ENCODE measurements around the gene NTM.

NTM gene

GRCh38 chr11:131827430-131827829 is 457.0 kb downstream of the NTM start:
- no peak overlapping the region for H4K8ac ChIP-seq (ENCODE audit: low read depth, low read length)

GRCh38 chr11:131829725-131830124 is 459.3 kb downstream of the NTM start:
- no peak overlapping the region for H2BK5ac ChIP-seq (ENCODE audit: low read length)
- WGBS (ENCODE audit: extremely low coverage, insufficient coverage, low lambda C conversion rate) = no CpG with 5 or more reads among the region's 1 CpG
- no peak overlapping the region for H3K56ac ChIP-seq (ENCODE audit: low read length)
- no peaks in the 10 kb centered on the region for H3K79me1 ChIP-seq (ENCODE audit: low read length)
- H3K79me2 ChIP-seq (ENCODE audit: control insufficient read depth, insufficient read depth, low read length) = no peaks in the 10 kb centered on the region
- no peak overlapping the region for H3K27ac ChIP-seq (ENCODE audit: low read depth, low read length)
- no peak overlapping the region for H3K18ac ChIP-seq (ENCODE audit: low read length)
- no peak overlapping the region for H2BK120ac ChIP-seq (ENCODE audit: low read depth, low read length)
- DNase-seq = no peak
- no peak overlapping the region for H3K9ac ChIP-seq (ENCODE audit: low read length)
- H2AK5ac ChIP-seq (ENCODE audit: low read length) = no peak overlapping the region
- no peak overlapping the region for H3K4me2 ChIP-seq (ENCODE audit: low read length)
- no peak overlapping the region for H3K4ac ChIP-seq (ENCODE audit: low read depth, low read length)
- no peak overlapping the region for H4K8ac ChIP-seq (ENCODE audit: low read depth, low read length)
- H3K36me3 ChIP-seq (ENCODE audit: control insufficient read depth, insufficient read depth, low read length) = no peaks in the 10 kb centered on the region
- H3K4me1 ChIP-seq (ENCODE audit: control insufficient read depth, low read depth, low read length) = no peaks in the 10 kb centered on the region
- H3K4me3 ChIP-seq (ENCODE audit: low read length) = no peak overlapping the region
- H2BK15ac ChIP-seq (replicated peaks; ENCODE audit: low read depth) = no peak overlapping the region
- no peak overlapping the region for H3K23ac ChIP-seq (ENCODE audit: low read length)
- H4K5ac ChIP-seq (ENCODE audit: low read length) = no peak overlapping the region
- H3K27me3 ChIP-seq (ENCODE audit: insufficient read depth, low read length, poor library complexity) = no peaks in the 10 kb centered on the region

More at GRCh38 chr11:131827430-131827829, 457.0 kb downstream of the NTM start:
- Histone ChIP-seq H3K23ac (ENCODE audit: low read length) (no peak overlapping the region), H2BK120ac (ENCODE audit: low read depth, low read length) (no peak overlapping the region), H3K79me1 (ENCODE audit: low read length) (no peaks in the 10 kb centered on the region), H3K27ac (ENCODE audit: low read depth, low read length) (no peak overlapping the region), H3K56ac (ENCODE audit: low read length) (no peak overlapping the region), H3K4me1 (ENCODE audit: control insufficient read depth, low read depth, low read length) (no peaks in the 10 kb centered on the region), H3K18ac (ENCODE audit: low read length) (no peak overlapping the region), H3K79me2 (ENCODE audit: control insufficient read depth, insufficient read depth, low read length) (no peaks in the 10 kb centered on the region), H4K5ac (ENCODE audit: low read length) (no peak overlapping the region), H3K27me3 (ENCODE audit: insufficient read depth, low read length, poor library complexity) (no peaks in the 10 kb centered on the region), H2BK5ac (ENCODE audit: low read length) (no peak overlapping the region), H3K36me3 (ENCODE audit: control insufficient read depth, insufficient read depth, low read length) (no peaks in the 10 kb centered on the region), H2AK5ac (ENCODE audit: low read length) (no peak overlapping the region), H3K9ac (ENCODE audit: low read length) (no peak overlapping the region), H3K4ac (ENCODE audit: low read depth, low read length) (no peak overlapping the region), H2BK15ac (replicated peaks; ENCODE audit: low read depth) (no peak overlapping the region), H3K4me2 (ENCODE audit: low read length) (no peak overlapping the region), H3K4me3 (ENCODE audit: low read length) (no peak overlapping the region)
- WGBS (ENCODE audit: extremely low coverage, insufficient coverage, low lambda C conversion rate) = no CpG with 5 or more reads among the region's 1 CpG
- DNase-seq = no peak

- no peak overlapping the region for H3K23ac ChIP-seq (ENCODE audit: low read length)
- no peak overlapping the region for H3K9ac ChIP-seq (ENCODE audit: low read length)
- H3K4ac ChIP-seq (ENCODE audit: low read depth, low read length) = no peak overlapping the region
- H3K18ac ChIP-seq (ENCODE audit: low read length) = no peak overlapping the region
- no peak overlapping the region for H2AK5ac ChIP-seq (ENCODE audit: low read length)
- H3K79me2 ChIP-seq (ENCODE audit: control insufficient read depth, insufficient read depth, low read length) = no peaks in the 10 kb centered on the region
- H3K56ac ChIP-seq (ENCODE audit: low read length) = no peak overlapping the region
- WGBS (ENCODE audit: extremely low coverage, insufficient coverage, low lambda C conversion rate) = 100% methylated on average over 2 of the region's 4 CpGs
- DNase-seq = no peak
- no peak overlapping the region for H2BK15ac ChIP-seq (replicated peaks; ENCODE audit: low read depth)
- no peak overlapping the region for H2BK5ac ChIP-seq (ENCODE audit: low read length)
- no peaks in the 10 kb centered on the region for H3K27me3 ChIP-seq (ENCODE audit: insufficient read depth, low read length, poor library complexity)
- H3K27ac ChIP-seq (ENCODE audit: low read depth, low read length) = no peak overlapping the region
- no peak overlapping the region for H4K5ac ChIP-seq (ENCODE audit: low read length)
- no peak overlapping the region for H4K8ac ChIP-seq (ENCODE audit: low read depth, low read length)
- no peak overlapping the region for H3K4me2 ChIP-seq (ENCODE audit: low read length)
- H3K4me3 ChIP-seq (ENCODE audit: low read length) = no peak overlapping the region
- no peaks in the 10 kb centered on the region for H3K4me1 ChIP-seq (ENCODE audit: control insufficient read depth, low read depth, low read length)
- no peak overlapping the region for H2BK120ac ChIP-seq (ENCODE audit: low read depth, low read length)
- H3K79me1 ChIP-seq (ENCODE audit: low read length) = no peaks in the 10 kb centered on the region
- H3K36me3 ChIP-seq (ENCODE audit: control insufficient read depth, insufficient read depth, low read length) = no peaks in the 10 kb centered on the region
Observed at GRCh38 chr11:131832079-131832478, 461.7 kb downstream of the NTM start.

- H2BK15ac ChIP-seq (replicated peaks; ENCODE audit: low read depth) = no peak overlapping the region
- no peaks in the 10 kb centered on the region for H3K4me1 ChIP-seq (ENCODE audit: control insufficient read depth, low read depth, low read length)
- no peak for DNase-seq
- no peak overlapping the region for H3K4me3 ChIP-seq (ENCODE audit: low read length)
- H3K9ac ChIP-seq (ENCODE audit: low read length) = no peak overlapping the region
- H3K79me2 ChIP-seq (ENCODE audit: control insufficient read depth, insufficient read depth, low read length) = no peaks in the 10 kb centered on the region
- H3K4ac ChIP-seq (ENCODE audit: low read depth, low read length) = no peak overlapping the region
- H3K27ac ChIP-seq (ENCODE audit: low read depth, low read length) = no peak overlapping the region
- no peak overlapping the region for H2AK5ac ChIP-seq (ENCODE audit: low read length)
- H3K36me3 ChIP-seq (ENCODE audit: control insufficient read depth, insufficient read depth, low read length) = no peaks in the 10 kb centered on the region
- H3K23ac ChIP-seq (ENCODE audit: low read length) = no peak overlapping the region
- no peak overlapping the region for H2BK120ac ChIP-seq (ENCODE audit: low read depth, low read length)
- H4K8ac ChIP-seq (ENCODE audit: low read depth, low read length) = no peak overlapping the region
- no peak overlapping the region for H2BK5ac ChIP-seq (ENCODE audit: low read length)
- no peak overlapping the region for H3K18ac ChIP-seq (ENCODE audit: low read length)
- H3K56ac ChIP-seq (ENCODE audit: low read length) = no peak overlapping the region
- WGBS (ENCODE audit: extremely low coverage, insufficient coverage, low lambda C conversion rate) = no CpG with 5 or more reads among the region's 2 CpGs
- no peaks in the 10 kb centered on the region for H3K27me3 ChIP-seq (ENCODE audit: insufficient read depth, low read length, poor library complexity)
- H3K4me2 ChIP-seq (ENCODE audit: low read length) = no peak overlapping the region
- H4K5ac ChIP-seq (ENCODE audit: low read length) = no peak overlapping the region
- no peaks in the 10 kb centered on the region for H3K79me1 ChIP-seq (ENCODE audit: low read length)
Observed at GRCh38 chr11:131833366-131833765, 463.0 kb downstream of the NTM start.

- no peaks in the 10 kb centered on the region for H3K4me1 ChIP-seq (ENCODE audit: control insufficient read depth, low read depth, low read length)
- no peak overlapping the region for H3K4ac ChIP-seq (ENCODE audit: low read depth, low read length)
- DNase-seq = no peak
- H3K9ac ChIP-seq (ENCODE audit: low read length) = no peak overlapping the region
- H3K23ac ChIP-seq (ENCODE audit: low read length) = no peak overlapping the region
- no peak overlapping the region for H3K4me2 ChIP-seq (ENCODE audit: low read length)
- H3K18ac ChIP-seq (ENCODE audit: low read length) = no peak overlapping the region
- H3K56ac ChIP-seq (ENCODE audit: low read length) = no peak overlapping the region
- no peaks in the 10 kb centered on the region for H3K36me3 ChIP-seq (ENCODE audit: control insufficient read depth, insufficient read depth, low read length)
- H3K27ac ChIP-seq (ENCODE audit: low read depth, low read length) = no peak overlapping the region
- WGBS (ENCODE audit: extremely low coverage, insufficient coverage, low lambda C conversion rate) = no CpG with 5 or more reads among the region's 14 CpGs
- no peak overlapping the region for H2BK5ac ChIP-seq (ENCODE audit: low read length)
- no peak overlapping the region for H4K5ac ChIP-seq (ENCODE audit: low read length)
- H2BK120ac ChIP-seq (ENCODE audit: low read depth, low read length) = no peak overlapping the region
- no peak overlapping the region for H4K8ac ChIP-seq (ENCODE audit: low read depth, low read length)
- H3K4me3 ChIP-seq (ENCODE audit: low read length) = no peak overlapping the region
- no peak overlapping the region for H2BK15ac ChIP-seq (replicated peaks; ENCODE audit: low read depth)
- no peaks in the 10 kb centered on the region for H3K27me3 ChIP-seq (ENCODE audit: insufficient read depth, low read length, poor library complexity)
- H2AK5ac ChIP-seq (ENCODE audit: low read length) = no peak overlapping the region
- H3K79me2 ChIP-seq (ENCODE audit: control insufficient read depth, insufficient read depth, low read length) = no peaks in the 10 kb centered on the region
- H3K79me1 ChIP-seq (ENCODE audit: low read length) = no peaks in the 10 kb centered on the region
Observed at GRCh38 chr11:131837562-131837961, 467.1 kb downstream of the NTM start.

- H3K4me2 ChIP-seq (ENCODE audit: low read length) = no peak overlapping the region
- H3K27me3 ChIP-seq (ENCODE audit: insufficient read depth, low read length, poor library complexity) = no peaks in the 10 kb centered on the region
- no peak overlapping the region for H4K5ac ChIP-seq (ENCODE audit: low read length)
- H4K8ac ChIP-seq (ENCODE audit: low read depth, low read length) = no peak overlapping the region
- H3K56ac ChIP-seq (ENCODE audit: low read length) = no peak overlapping the region
- H3K9ac ChIP-seq (ENCODE audit: low read length) = no peak overlapping the region
- no peak overlapping the region for H3K4ac ChIP-seq (ENCODE audit: low read depth, low read length)
- no peak overlapping the region for H3K18ac ChIP-seq (ENCODE audit: low read length)
- H3K23ac ChIP-seq (ENCODE audit: low read length) = no peak overlapping the region
- no peaks in the 10 kb centered on the region for H3K79me2 ChIP-seq (ENCODE audit: control insufficient read depth, insufficient read depth, low read length)
- DNase-seq = no peak
- no peaks in the 10 kb centered on the region for H3K4me1 ChIP-seq (ENCODE audit: control insufficient read depth, low read depth, low read length)
- no peak overlapping the region for H3K27ac ChIP-seq (ENCODE audit: low read depth, low read length)
- WGBS (ENCODE audit: extremely low coverage, insufficient coverage, low lambda C conversion rate) = no CpG with 5 or more reads among the region's 12 CpGs
- H3K4me3 ChIP-seq (ENCODE audit: low read length) = no peak overlapping the region
- H2BK5ac ChIP-seq (ENCODE audit: low read length) = no peak overlapping the region
- H2AK5ac ChIP-seq (ENCODE audit: low read length) = no peak overlapping the region
- no peak overlapping the region for H2BK120ac ChIP-seq (ENCODE audit: low read depth, low read length)
- H3K79me1 ChIP-seq (ENCODE audit: low read length) = no peaks in the 10 kb centered on the region
- H2BK15ac ChIP-seq (replicated peaks; ENCODE audit: low read depth) = no peak overlapping the region
- H3K36me3 ChIP-seq (ENCODE audit: control insufficient read depth, insufficient read depth, low read length) = no peaks in the 10 kb centered on the region
Observed at GRCh38 chr11:131838016-131838415, 467.6 kb downstream of the NTM start.

All from mesendoderm (in vitro differentiated cells).